ENCODE results near the gene RABL2B.
"Not testable (repeated sequence)": the region's sequence is repeated elsewhere in the genome, so short reads cannot be mapped to it uniquely, and the experiment has no call there.

The RABL2B gene

GRCh38 chr22:50783033-50783879, at the start of gene RABL2B:
Gene RABL2B, minus strand, starts transcription at chr22:50783636. Its CDS starts 1,342 bp downstream, at chr22:50782294.
- ATAC-seq (peak; percentile 96), DNase-seq (peak; percentile 90)

DNA sequence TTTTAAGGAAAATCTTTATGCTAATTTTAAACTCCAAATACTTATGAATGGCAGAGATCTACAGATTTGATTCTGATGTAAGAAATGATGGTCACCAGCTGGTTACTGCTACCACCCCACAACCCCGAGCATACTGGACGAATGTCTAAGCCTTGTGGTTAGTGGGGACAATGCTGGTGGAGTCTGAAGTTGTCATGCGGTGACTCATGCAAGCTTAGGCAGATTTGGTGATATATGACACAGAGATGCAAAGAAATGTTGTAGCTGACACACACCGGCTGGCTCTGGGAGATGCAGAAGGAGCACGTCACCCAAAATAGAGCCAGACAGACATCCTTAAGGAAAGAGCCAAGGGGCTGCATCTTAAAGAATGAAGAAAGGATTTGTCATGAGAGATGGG, 3.5 kb upstream of the RABL2B start:
- ATAC-seq, DNase-seq: not testable (repeated sequence)

DNA sequence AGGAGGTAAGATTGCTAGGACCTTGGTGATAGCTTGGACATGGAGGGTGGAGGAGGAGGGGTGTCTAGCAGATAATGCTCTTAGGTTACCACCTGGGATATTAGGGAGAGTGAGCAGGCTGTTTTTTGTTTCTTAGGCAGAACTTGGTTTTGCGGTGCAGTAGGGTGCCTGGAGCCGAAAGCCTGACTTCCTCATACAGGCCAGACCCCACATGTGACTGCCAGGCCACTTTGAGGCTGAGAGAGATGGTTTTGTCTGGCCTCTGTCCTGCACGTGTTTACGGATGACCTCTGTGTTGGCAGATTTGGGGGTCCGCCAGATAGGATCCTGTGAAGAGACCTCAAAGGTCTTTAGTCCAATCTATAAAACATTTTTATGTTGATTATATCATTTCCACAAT, 1.9 kb upstream of the RABL2B start:
- DNase-seq, ATAC-seq: not testable (repeated sequence)

DNA sequence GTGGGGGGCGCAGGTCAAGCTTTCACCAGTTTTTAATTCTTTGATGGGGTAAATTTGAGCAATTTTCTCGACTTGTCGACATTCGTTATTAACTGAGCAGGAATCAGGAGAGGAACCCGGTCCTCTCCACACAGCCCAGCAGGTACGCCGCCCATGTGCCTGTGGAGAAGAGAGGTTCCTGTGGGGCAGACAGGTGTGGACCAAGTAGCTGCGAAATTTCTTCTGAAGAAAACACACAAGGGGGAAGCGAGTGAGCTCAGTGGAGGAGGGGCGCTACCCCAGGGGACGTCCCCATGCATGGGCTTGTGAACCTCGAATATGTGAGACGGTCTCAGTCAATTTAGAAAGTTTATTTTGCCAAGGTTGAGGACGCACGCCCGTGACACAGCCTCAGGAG, 442 bp upstream of the RABL2B start:
- ATAC-seq (peak; percentile 21), DNase-seq (peak; percentile 12)

GRCh38 chr22:50782253-50782652, 1.2 kb downstream of the RABL2B start:
- not testable (repeated sequence) for DNase-seq, ATAC-seq

- not testable (repeated sequence) for ATAC-seq, DNase-seq
Observed at GRCh38 chr22:50780244-50780643, 3.2 kb downstream of the RABL2B start.

GRCh38 chr22:50777631-50778030, 5.8 kb downstream of the RABL2B start:
- not testable (repeated sequence) for ATAC-seq, DNase-seq

- DNase-seq: peak; percentile 33
- ATAC-seq: not testable (repeated sequence)
Observed at GRCh38 chr22:50775132-50775531, 8.3 kb downstream of the RABL2B start.

DNA sequence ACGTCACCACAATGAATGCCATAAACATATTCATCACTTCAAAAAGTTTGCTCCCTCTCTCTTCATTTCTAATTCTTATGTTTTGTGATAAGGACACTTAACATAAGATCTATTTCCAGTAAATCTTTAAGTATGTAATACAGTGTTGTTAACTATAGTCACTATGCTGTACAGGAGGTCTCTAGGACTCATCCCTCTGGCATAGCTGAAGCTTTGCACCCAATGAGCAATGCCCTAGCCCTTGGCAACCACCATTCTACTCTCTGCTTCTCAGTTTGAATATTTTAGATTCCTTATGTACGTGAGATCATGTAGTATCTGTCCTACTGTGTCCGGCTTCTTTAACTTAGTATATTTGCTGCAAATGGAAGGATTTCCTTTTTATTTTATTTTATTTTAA, 19.1 kb downstream of the RABL2B start:
- ATAC-seq, DNase-seq: not testable (repeated sequence)

GRCh38 chr22:50761829-50762228, 21.6 kb downstream of the RABL2B start:
- ATAC-seq, DNase-seq: not testable (repeated sequence)

DNA sequence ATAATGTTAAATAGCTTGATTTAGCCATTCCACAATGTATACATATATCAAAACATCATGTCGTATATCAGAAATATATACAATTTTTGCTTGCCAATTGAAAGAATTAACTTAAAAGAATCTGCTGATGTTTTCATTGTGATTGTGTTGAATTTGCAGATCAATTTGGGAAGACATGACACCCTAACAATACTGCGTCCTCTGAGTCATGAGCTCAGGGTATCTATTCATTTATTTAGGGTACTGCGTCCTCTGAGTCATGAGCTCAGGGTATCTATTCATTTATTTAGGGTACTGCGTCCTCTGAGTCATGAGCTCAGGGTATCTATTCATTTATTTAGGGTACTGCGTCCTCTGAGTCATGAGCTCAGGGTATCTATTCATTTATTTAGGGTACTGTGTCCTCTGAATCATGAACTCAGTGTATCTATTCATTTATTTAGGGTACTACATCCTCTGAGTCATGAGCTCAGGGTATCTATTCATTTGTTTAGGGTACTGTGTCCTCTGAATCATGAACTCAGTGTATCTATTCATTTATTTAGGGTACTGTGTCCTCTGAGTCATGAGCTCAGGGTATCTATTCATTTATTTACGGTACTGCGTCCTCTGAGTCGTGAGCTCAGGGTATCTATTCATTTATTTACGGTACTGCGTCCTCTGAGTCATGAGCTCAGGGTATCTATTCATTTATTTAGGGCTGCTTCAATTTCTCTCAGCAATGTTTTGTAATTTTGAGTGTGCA, 23.7 kb downstream of the RABL2B start:
- not testable (repeated sequence) for DNase-seq, ATAC-seq

- DNase-seq: peak; percentile 52
- ATAC-seq: peak; percentile 40
Observed at GRCh38 chr22:50756949-50757491, 26.4 kb downstream of the RABL2B start.

DNA sequence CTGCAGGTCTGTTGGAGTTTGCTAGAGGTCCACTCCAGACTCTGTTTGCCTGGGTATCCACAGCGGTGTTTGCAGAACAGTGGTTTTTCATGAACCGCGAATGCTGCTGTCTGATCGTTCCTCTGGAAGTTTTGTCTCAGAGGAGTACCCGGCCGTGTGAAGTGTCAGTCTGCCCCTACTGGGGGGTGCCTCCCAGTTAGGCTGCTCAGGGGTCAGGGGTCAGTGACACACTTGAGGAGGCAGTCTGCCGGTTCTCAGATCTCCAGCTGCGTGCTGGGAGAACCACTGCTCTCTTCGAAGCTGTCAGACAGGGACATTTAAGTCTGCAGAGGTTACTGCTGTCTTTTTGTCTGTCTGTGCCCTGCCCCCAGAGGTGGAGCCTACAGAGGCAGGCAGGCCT, 27.0 kb downstream of the RABL2B start:
- DNase-seq, ATAC-seq: not testable (repeated sequence)

GRCh38 chr22:50755251-50755650, 28.2 kb downstream of the RABL2B start:
- DNase-seq, ATAC-seq: not testable (repeated sequence)

GRCh38 chr22:50749302-50750074, 33.9 kb downstream of the RABL2B start:
- DNase-seq, ATAC-seq: not testable (repeated sequence)

DNA sequence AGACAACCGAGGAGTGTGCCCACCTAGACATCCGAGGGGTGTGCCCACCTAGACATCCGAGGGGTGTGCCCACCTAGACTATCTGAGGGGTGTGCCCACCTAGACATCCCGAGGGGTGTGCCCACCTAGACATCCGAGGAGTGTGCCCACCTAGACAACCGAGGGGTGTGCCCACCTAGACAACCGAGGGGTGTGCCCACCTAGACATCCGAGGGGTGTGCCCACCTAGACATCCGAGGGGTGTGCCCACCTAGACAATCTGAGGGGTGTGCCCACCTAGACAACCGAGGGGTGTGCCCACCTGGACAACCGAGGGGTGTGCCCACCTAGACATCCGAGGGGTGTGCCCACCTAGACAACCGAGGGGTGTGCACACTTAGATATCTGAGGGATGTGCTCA, 34.8 kb downstream of the RABL2B start:
- not testable (repeated sequence) for DNase-seq, ATAC-seq

GRCh38 chr22:50747521-50747920, 35.9 kb downstream of the RABL2B start:
- not testable (repeated sequence) for ATAC-seq, DNase-seq

DNA sequence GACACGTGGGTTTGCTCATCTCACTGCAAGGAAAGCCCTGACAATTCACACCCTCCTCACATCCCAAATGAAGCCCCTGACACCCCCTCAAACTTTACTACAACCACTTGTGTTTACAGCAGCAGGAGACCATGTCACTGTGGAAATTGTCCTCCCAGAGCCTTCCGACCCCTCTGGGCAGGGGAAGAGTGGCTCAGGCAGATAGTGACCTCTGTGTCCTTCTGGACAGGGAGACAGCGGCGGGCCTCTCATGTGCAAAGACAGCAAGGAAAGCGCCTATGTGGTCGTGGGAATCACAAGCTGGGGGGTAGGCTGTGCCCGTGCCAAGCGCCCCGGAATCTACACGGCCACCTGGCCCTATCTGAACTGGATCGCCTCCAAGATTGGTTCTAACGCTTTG, 39.0 kb downstream of the RABL2B start:
- not testable (repeated sequence) for ATAC-seq, DNase-seq

- DNase-seq, ATAC-seq: not testable (repeated sequence)
Observed at GRCh38 chr22:50740714-50741113, 42.7 kb downstream of the RABL2B start.

- ATAC-seq (no peak), DNase-seq (no peak)
Observed at GRCh38 chr22:50739894-50740293, 43.5 kb downstream of the RABL2B start.

DNA sequence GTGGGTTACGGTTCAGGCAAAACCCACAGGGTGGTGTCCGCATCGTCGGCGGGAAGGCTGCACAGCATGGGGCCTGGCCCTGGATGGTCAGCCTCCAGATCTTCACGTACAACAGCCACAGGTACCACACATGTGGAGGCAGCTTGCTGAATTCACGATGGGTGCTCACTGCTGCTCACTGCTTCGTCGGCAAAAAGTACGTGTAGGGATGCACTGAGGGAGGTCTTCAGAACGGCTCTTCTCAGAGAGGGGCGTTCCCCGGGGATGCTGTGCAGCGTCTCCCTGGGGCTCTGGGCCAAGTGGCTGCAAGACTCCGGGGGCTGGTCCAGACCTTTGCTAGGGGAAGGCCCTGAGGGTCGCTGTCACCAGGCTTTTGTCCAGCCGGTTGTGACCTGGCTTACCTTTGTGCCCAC, 44.2 kb downstream of the RABL2B start:
- ATAC-seq (no peak), DNase-seq (no peak)
